ENCODE results near the gene TRPM3. TPM values are rescaled to one million over a fixed set of nuclear protein-coding genes. Genes with fewer than 3 reads are reported as not detected.

Gene TRPM3
- total and polyA plus RNA-seq, 2 of the 13 experiments (the other 11 are each of a cell fraction or from before 2014, with no cell fraction given) = not detected

- no peak for DNase-seq (ENCODE audit: low spot score)
- no peak overlapping the region for H3K4me3 ChIP-seq (replicated peaks in 1 of 3; ENCODE audit: insufficient read depth in 1 of 3, low read depth in 2 of 3, low read length in 3 of 3)
- TF ChIP-seq NFRKB (IDR thresholded peaks at IDR 0.05) = no peak
- TF ChIP-seq ZMAT3 (CRISPR knock-in tag; conservative IDR thresholded peaks at IDR 0.05) = no peak
- TF ChIP-seq KDM5B (CRISPR knock-in tag; IDR thresholded peaks at IDR 0.05; ENCODE audit: borderline replicate concordance) = no peak
- peak; percentile 20 to 63; a peak in 2 of 4 replicates for TF ChIP-seq MAFK (conservative IDR thresholded peaks at IDR 0.05 in 1 of 2, IDR thresholded peaks at IDR 0.05 in 1 of 2; ENCODE audit: low read length in 2 of 2)
- TF ChIP-seq MAFF (IDR thresholded peaks at IDR 0.05; ENCODE audit: low read depth, low read length) = peak; percentile 32; the same call in 1 of the 2 replicates
- TF ChIP-seq ZBTB21 (CRISPR knock-in tag; IDR thresholded peaks at IDR 0.05) = no peak
- 1% methylated on average over 3 of the region's 3 CpGs for WGBS (ENCODE audit: low lambda C conversion rate)
- H2AFZ ChIP-seq (ENCODE audit: low read length) = no peak overlapping the region
- no peak overlapping the region for H3K4me2 ChIP-seq (ENCODE audit: low read depth, low read length)
- CTCF ChIA-PET (ENCODE audit: low intra/inter-chr PET ratio, low total read pairs) = no interaction called here
- H3K4me1 ChIP-seq (ENCODE audit: insufficient read depth, low read length) = no peaks in the 10 kb centered on the region
- intact Hi-C loops (cut with micrococcal nuclease; ENCODE audit: unreplicated experiment) (no loop called here), in situ Hi-C loops (cut with HindIII; ENCODE audit: extremely low pct_ligation_motif_present, low pct_unique_long_range_greater_than_20kb) (no loop called here)
- BruUV-seq (replicated peaks) = no TSS peak
- no peak for ATAC-seq
- POLR2A ChIA-PET = no interaction called here
- FAIRE-seq = no peak
- H4K20me1 ChIP-seq (ENCODE audit: insufficient read depth, low read length) = no peaks in the 10 kb centered on the region
- H3K9ac ChIP-seq (ENCODE audit: insufficient read depth, low read depth, low read length) = no peak overlapping the region
- no peaks in the 10 kb centered on the region for H3K27me3 ChIP-seq (ENCODE audit: control insufficient read depth in 1 of 2, insufficient read depth in 2 of 2, low read length in 2 of 2)
- peaks cover 10% of the 10 kb centered on the region for H3K9me3 ChIP-seq (ENCODE audit: low read length)
- no peaks in the 10 kb centered on the region for H3K36me3 ChIP-seq (replicated peaks in 1 of 2; ENCODE audit: control insufficient read depth in 1 of 2, insufficient read depth in 2 of 2, low read length in 2 of 2)
- H3K27ac ChIP-seq (ENCODE audit: extremely low read length, insufficient read depth, low read length) = no peak overlapping the region
- no peaks in the 10 kb centered on the region for H3K79me2 ChIP-seq (ENCODE audit: insufficient read depth, low read length)
Measured at GRCh38 chr9:71010258-71010657, 111.2 kb downstream of the TRPM3 start.

- no peak overlapping the region for H3K4me3 ChIP-seq (replicated peaks in 1 of 3; ENCODE audit: insufficient read depth in 1 of 3, low read depth in 2 of 3, low read length in 3 of 3)
- no peak for TF ChIP-seq ARHGAP35 (CRISPR knock-in tag; IDR thresholded peaks at IDR 0.05; ENCODE audit: borderline replicate concordance)
- no peak for TF ChIP-seq ZBTB7B (CRISPR knock-in tag; IDR thresholded peaks at IDR 0.05)
- no peak for TF ChIP-seq ARID4A (CRISPR knock-in tag; IDR thresholded peaks at IDR 0.05; ENCODE audit: borderline replicate concordance)
- no peak for TF ChIP-seq THRA (CRISPR knock-in tag; IDR thresholded peaks at IDR 0.05; ENCODE audit: borderline replicate concordance)
- TF ChIP-seq CCAR2 (optimal IDR thresholded peaks at IDR 0.05; ENCODE audit: low read depth, low read length) = no peak
Measured at GRCh38 chr9:71005456-71005855, 116.0 kb downstream of the TRPM3 start.

More at GRCh38 chr9:71005456-71005855, 116.0 kb downstream of the TRPM3 start:
- no peak for FAIRE-seq
- Histone ChIP-seq H3K79me2 (ENCODE audit: insufficient read depth, low read length) (no peaks in the 10 kb centered on the region), H3K9me3 (ENCODE audit: low read length) (peaks cover 23% of the 10 kb centered on the region), H3K27me3 (ENCODE audit: control insufficient read depth in 1 of 2, insufficient read depth in 2 of 2, low read length in 2 of 2) (no peaks in the 10 kb centered on the region), H2AFZ (ENCODE audit: low read length) (no peak overlapping the region), H3K9ac (ENCODE audit: insufficient read depth, low read depth, low read length) (no peak overlapping the region), H3K4me1 (ENCODE audit: insufficient read depth, low read length) (no peaks in the 10 kb centered on the region), H3K36me3 (replicated peaks in 1 of 2; ENCODE audit: control insufficient read depth in 1 of 2, insufficient read depth in 2 of 2, low read length in 2 of 2) (no peaks in the 10 kb centered on the region), H3K27ac (ENCODE audit: extremely low read length, insufficient read depth, low read length) (no peak overlapping the region), H3K4me2 (ENCODE audit: low read depth, low read length) (no peak overlapping the region), H4K20me1 (ENCODE audit: insufficient read depth, low read length) (no peaks in the 10 kb centered on the region)
- no peak for DNase-seq (ENCODE audit: low spot score)
- WGBS (ENCODE audit: low lambda C conversion rate) = 13% methylated on average over 2 of the region's 2 CpGs
- CTCF ChIA-PET (ENCODE audit: low intra/inter-chr PET ratio, low total read pairs) = no interaction called here
- in situ Hi-C loops (cut with HindIII; ENCODE audit: extremely low pct_ligation_motif_present, low pct_unique_long_range_greater_than_20kb) = no loop called here
- POLR2A ChIA-PET = no interaction called here
- no TSS peak for BruUV-seq (replicated peaks)
- intact Hi-C loops (cut with micrococcal nuclease; ENCODE audit: unreplicated experiment) = loop anchor here (10.0 kb wide), 1 partner anchor 81 kb away; no protein-coding TSS in a partner anchor
- no peak for ATAC-seq

Data from HepG2 (cell line).